ENCODE data around the gene LNPK. TPM values are rescaled to one million over a fixed set of nuclear protein-coding genes. Genes with fewer than 3 reads are reported as not detected.

Gene LNPK
- total RNA-seq (30.6 and 38.1 TPM in 2 replicates), polyA plus RNA-seq (31.8 and 38.4 TPM in 2 replicates), polyA minus RNA-seq (ENCODE audit: low replicate concordance) (9.6 and 15.8 TPM in 2 replicates)
- 21.0 and 24.1 TPM in 2 replicates for polyA plus RNA-seq (2012)

- H3K4me1 ChIP-seq (ENCODE audit: control insufficient read depth, extremely low read depth, insufficient read depth, low read length): peaks cover 4% of the 10 kb centered on the region
- peaks cover 33% of the 10 kb centered on the region for H3K79me2 ChIP-seq (ENCODE audit: control insufficient read depth, insufficient read depth, low read length)
- H3K27ac ChIP-seq (ENCODE audit: insufficient read depth, low read length): peak within 1 kb of the TSS; percentile 77
- H3K4me2 ChIP-seq (ENCODE audit: extremely low read depth, insufficient read depth, low read length): peak within 1 kb of the TSS; percentile 95
- no peaks in the 10 kb centered on the region for H4K20me1 ChIP-seq (ENCODE audit: control insufficient read depth, extremely low read depth, insufficient read depth, low read length)
- TF ChIP-seq CTCF (conservative IDR thresholded peaks at IDR 0.05 in 1 of 2, IDR thresholded peaks at IDR 0.05 in 1 of 2; ENCODE audit: low read depth in 1 of 2, low read length in 2 of 2) (no peak), EZH2 (IDR thresholded peaks at IDR 0.05; ENCODE audit: low read length, missing control alignments) (no peak)
- H3K36me3 ChIP-seq (ENCODE audit: control insufficient read depth, insufficient read depth, low read length): no peaks in the 10 kb centered on the region
- no peaks in the 10 kb centered on the region for H3K9me3 ChIP-seq (ENCODE audit: control insufficient read depth, insufficient read depth, low read depth, low read length)
- H2AFZ ChIP-seq (ENCODE audit: low read length): peak within 1 kb of the TSS; percentile 95
- peak within 1 kb of the TSS; percentile 71 to 94 (median 84) for H3K4me3 ChIP-seq (replicated peaks in 1 of 4; ENCODE audit: control extremely low read depth in 1 of 4, insufficient read depth in 1 of 4, low read depth in 3 of 4, low read length in 4 of 4)
- DNase-seq (ENCODE audit: low read depth in 2 of 2): peak; percentile 83 to 87
- no peaks in the 10 kb centered on the region for H3K27me3 ChIP-seq (ENCODE audit: control insufficient read depth, insufficient read depth, low read length)
- peak within 1 kb of the TSS; percentile 63 for H3K9ac ChIP-seq (ENCODE audit: insufficient read depth, low read length)
Observed at GRCh38 chr2:176001916-176002687, at the start of gene LNPK. Gene LNPK, minus strand, starts transcription at chr2:176002267. Its CDS starts 6,683 bp downstream, at chr2:175995584.

- no peak overlapping the region for H3K27ac ChIP-seq (ENCODE audit: insufficient read depth, low read length)
- no peaks in the 10 kb centered on the region for H3K9me3 ChIP-seq (ENCODE audit: control insufficient read depth, insufficient read depth, low read depth, low read length)
- H3K27me3 ChIP-seq (ENCODE audit: control insufficient read depth, insufficient read depth, low read length): no peaks in the 10 kb centered on the region
- H3K9ac ChIP-seq (ENCODE audit: insufficient read depth, low read length): no peak overlapping the region
- no peaks in the 10 kb centered on the region for H4K20me1 ChIP-seq (ENCODE audit: control insufficient read depth, extremely low read depth, insufficient read depth, low read length)
- no peak overlapping the region for H3K4me3 ChIP-seq (replicated peaks in 1 of 4; ENCODE audit: control extremely low read depth in 1 of 4, insufficient read depth in 1 of 4, low read depth in 3 of 4, low read length in 4 of 4)
- no peaks in the 10 kb centered on the region for H3K36me3 ChIP-seq (ENCODE audit: control insufficient read depth, insufficient read depth, low read length)
- no peak for DNase-seq (ENCODE audit: low read depth in 2 of 2)
- H2AFZ ChIP-seq (ENCODE audit: low read length): no peak overlapping the region
- no peak for TF ChIP-seq EZH2 (IDR thresholded peaks at IDR 0.05; ENCODE audit: low read length, missing control alignments)
- no peaks in the 10 kb centered on the region for H3K4me1 ChIP-seq (ENCODE audit: control insufficient read depth, extremely low read depth, insufficient read depth, low read length)
- no peak overlapping the region for H3K4me2 ChIP-seq (ENCODE audit: extremely low read depth, insufficient read depth, low read length)
- no peaks in the 10 kb centered on the region for H3K79me2 ChIP-seq (ENCODE audit: control insufficient read depth, insufficient read depth, low read length)
Observed at GRCh38 chr2:176039375-176039774, 37.3 kb upstream of the LNPK start.

GRCh38 chr2:176038694-176039093 is 36.6 kb upstream of the LNPK start:
- no peaks in the 10 kb centered on the region for H3K4me1 ChIP-seq (ENCODE audit: control insufficient read depth, extremely low read depth, insufficient read depth, low read length)
- H3K9ac ChIP-seq (ENCODE audit: insufficient read depth, low read length): no peak overlapping the region
- H2AFZ ChIP-seq (ENCODE audit: low read length): no peak overlapping the region
- no peak for TF ChIP-seq EZH2 (IDR thresholded peaks at IDR 0.05; ENCODE audit: low read length, missing control alignments)
- no peak for TF ChIP-seq CTCF (conservative IDR thresholded peaks at IDR 0.05 in 1 of 2, IDR thresholded peaks at IDR 0.05 in 1 of 2; ENCODE audit: low read depth in 1 of 2, low read length in 2 of 2)
- no peak overlapping the region for H3K4me2 ChIP-seq (ENCODE audit: extremely low read depth, insufficient read depth, low read length)
- H3K27ac ChIP-seq (ENCODE audit: insufficient read depth, low read length): no peak overlapping the region
- H3K79me2 ChIP-seq (ENCODE audit: control insufficient read depth, insufficient read depth, low read length): no peaks in the 10 kb centered on the region
- H4K20me1 ChIP-seq (ENCODE audit: control insufficient read depth, extremely low read depth, insufficient read depth, low read length): no peaks in the 10 kb centered on the region
- H3K4me3 ChIP-seq (replicated peaks in 1 of 4; ENCODE audit: control extremely low read depth in 1 of 4, insufficient read depth in 1 of 4, low read depth in 3 of 4, low read length in 4 of 4): no peak overlapping the region
- H3K36me3 ChIP-seq (ENCODE audit: control insufficient read depth, insufficient read depth, low read length): no peaks in the 10 kb centered on the region
- H3K27me3 ChIP-seq (ENCODE audit: control insufficient read depth, insufficient read depth, low read length): no peaks in the 10 kb centered on the region
- no peaks in the 10 kb centered on the region for H3K9me3 ChIP-seq (ENCODE audit: control insufficient read depth, insufficient read depth, low read depth, low read length)
- DNase-seq (ENCODE audit: low read depth in 2 of 2): no peak
